ENCODE data around the gene CCDC78. TPM values are rescaled to one million over a fixed set of nuclear protein-coding genes. Genes with fewer than 3 reads are reported as not detected.

The CCDC78 gene
- total RNA-seq, 4 donors from 2014 or later = 0.72 to 2.4 (median 1.5) TPM

GRCh38 chr16:708959-709358, 17.3 kb downstream of the CCDC78 start:
- DNase-seq (ENCODE audit: low spot score) (no peak), ATAC-seq (ENCODE audit: low FRiP score) (no peak)
- TF ChIP-seq CTCF (IDR thresholded peaks at IDR 0.05) = no peak

GRCh38 chr16:708019-708418, 18.2 kb downstream of the CCDC78 start:
- no peak for ATAC-seq (ENCODE audit: low FRiP score)
- no peak for DNase-seq (ENCODE audit: low spot score)
- TF ChIP-seq CTCF (IDR thresholded peaks at IDR 0.05) = no peak

GRCh38 chr16:707062-707538, 19.1 kb downstream of the CCDC78 start:
- ATAC-seq (ENCODE audit: low FRiP score) = no peak
- DNase-seq (ENCODE audit: low spot score) = no peak
- TF ChIP-seq CTCF (IDR thresholded peaks at IDR 0.05) = no peak

GRCh38 chr16:706189-707061, 19.8 kb downstream of the CCDC78 start:
- DNase-seq (ENCODE audit: low spot score) (no peak), ATAC-seq (ENCODE audit: low FRiP score) (no peak)
- TF ChIP-seq CTCF (IDR thresholded peaks at IDR 0.05) = no peak

- DNase-seq (ENCODE audit: low spot score) = no peak
- no peak for ATAC-seq (ENCODE audit: low FRiP score)
- no peak for TF ChIP-seq CTCF (IDR thresholded peaks at IDR 0.05)
These were observed 20.6 kb downstream of the CCDC78 start, which contains the start of gene FBXL16 for GRCh38 chr16:705431-706188. Gene FBXL16, minus strand, starts transcription at chr16:705801. Its CDS starts 8,396 bp downstream, at chr16:697405.

GRCh38 chr16:704552-705380, 21.5 kb downstream of the CCDC78 start:
- TF ChIP-seq CTCF (IDR thresholded peaks at IDR 0.05) = no peak
- ATAC-seq (ENCODE audit: low FRiP score) (no peak), DNase-seq (ENCODE audit: low spot score) (no peak)
